ENCODE results near the gene BICC1.
A peak's percentile ranks its signal among the peaks of the same experiment; 100 is the strongest.

BICC1 gene

GRCh38 chr10:58577437-58577777, 64.7 kb downstream of the BICC1 start:
- no peak overlapping the region for H3K4me3 ChIP-seq (ENCODE audit: low read depth, low read length)
- DNase-seq (ENCODE audit: low read depth): peak; percentile 26
- TF ChIP-seq CTCF (IDR thresholded peaks at IDR 0.05; ENCODE audit: low read depth, low read length, missing control alignments): no peak
- in situ Hi-C loops (cut with HindIII; ENCODE audit: low sequenced_read_pairs): no loop called here

GRCh38 chr10:58578366-58578765, 65.7 kb downstream of the BICC1 start:
- in situ Hi-C loops (cut with HindIII; ENCODE audit: low sequenced_read_pairs): no loop called here
- no peak for DNase-seq (ENCODE audit: low read depth)
- TF ChIP-seq CTCF (IDR thresholded peaks at IDR 0.05; ENCODE audit: low read depth, low read length, missing control alignments): no peak
- no peak overlapping the region for H3K4me3 ChIP-seq (ENCODE audit: low read depth, low read length)

- H3K4me3 ChIP-seq (ENCODE audit: low read depth, low read length): no peak overlapping the region
- in situ Hi-C loops (cut with HindIII; ENCODE audit: low sequenced_read_pairs): no loop called here
- TF ChIP-seq CTCF (IDR thresholded peaks at IDR 0.05; ENCODE audit: low read depth, low read length, missing control alignments): no peak
- DNase-seq (ENCODE audit: low read depth): no peak
These were observed 66.5 kb downstream of the BICC1 start for GRCh38 chr10:58579011-58579655.

GRCh38 chr10:58582045-58582444, 69.4 kb downstream of the BICC1 start:
- DNase-seq (ENCODE audit: low read depth): no peak
- no peak overlapping the region for H3K4me3 ChIP-seq (ENCODE audit: low read depth, low read length)
- in situ Hi-C loops (cut with HindIII; ENCODE audit: low sequenced_read_pairs): no loop called here
- TF ChIP-seq CTCF (IDR thresholded peaks at IDR 0.05; ENCODE audit: low read depth, low read length, missing control alignments): no peak

GRCh38 chr10:58585435-58585834, 72.8 kb downstream of the BICC1 start:
- no peak overlapping the region for H3K4me3 ChIP-seq (ENCODE audit: low read depth, low read length)
- DNase-seq (ENCODE audit: low read depth): no peak
- in situ Hi-C loops (cut with HindIII; ENCODE audit: low sequenced_read_pairs): no loop called here
- no peak for TF ChIP-seq CTCF (IDR thresholded peaks at IDR 0.05; ENCODE audit: low read depth, low read length, missing control alignments)

- in situ Hi-C loops (cut with HindIII; ENCODE audit: low sequenced_read_pairs): no loop called here
- DNase-seq (ENCODE audit: low read depth): no peak
- H3K4me3 ChIP-seq (ENCODE audit: low read depth, low read length): no peak overlapping the region
- no peak for TF ChIP-seq CTCF (IDR thresholded peaks at IDR 0.05; ENCODE audit: low read depth, low read length, missing control alignments)
These were observed 73.9 kb downstream of the BICC1 start for GRCh38 chr10:58586282-58587245.

Data from astrocyte of the cerebellum (primary cell).